Fibroblast of the aortic adventitia (primary cell): ENCODE measurements around the gene NPHP4. TPM values are rescaled to one million over a fixed set of nuclear protein-coding genes. Genes with fewer than 3 reads are reported as not detected.
"Not testable (repeated sequence)": the region's sequence is repeated elsewhere in the genome, so short reads cannot be mapped to it uniquely, and the experiment has no call there.

Experiments
- DNase-seq: peaks from one replicate; pipeline ENCODE4 v3.0.0-alpha.2; 2010; ENCODE audit warnings: low read depth
- H3K4me3 ChIP-seq: 2 replicates; pipeline ENCODE4 v1.5.1; 2011; ENCODE audit warnings: low read depth, mild to moderate bottlenecking, control low read depth, low read length, moderate library complexity
- total RNA-seq: library from RNA; depleted of rRNA; stranded (reverse); fragments of >200 nt; gene quantifications from 2 replicates; pipeline ENCODE4 v1.2.3, GENCODE V29; 2012; ENCODE audit warnings: low replicate concordance
- TF ChIP-seq, protein P1 (sequence below): IDR thresholded peaks from 2 replicates; pipeline ENCODE4 v1.5.1; 2011; ENCODE audit warnings: mild to moderate bottlenecking, low read length, control low read depth, inconsistent platforms; ENCODE audit not compliant: insufficient read depth

Gene NPHP4
- total RNA-seq, 1 donor = 6.9 TPM

DNA sequence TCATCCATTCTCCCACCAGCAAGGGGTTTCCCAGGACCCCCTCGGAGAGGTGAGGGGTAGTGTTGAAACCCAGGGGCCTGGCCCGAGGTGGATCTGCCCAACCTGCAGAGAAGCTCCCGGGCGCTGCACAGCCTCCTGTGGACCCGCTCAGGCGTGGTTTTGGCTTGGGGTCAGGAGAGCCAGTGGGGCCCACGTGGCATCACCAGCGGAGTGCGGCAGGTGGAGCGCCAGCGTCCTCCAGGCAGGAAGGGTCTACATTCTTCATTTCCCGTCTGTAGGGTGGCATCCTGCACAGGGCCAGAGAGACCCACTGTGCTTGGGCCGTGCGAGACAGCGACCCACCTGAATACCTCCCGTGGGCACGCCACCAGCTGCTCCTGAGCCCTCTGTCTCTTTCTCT is 135.2 kb downstream of the NPHP4 start:
- DNase-seq = no peak
- H3K4me3 ChIP-seq = no peak overlapping the region
- TF ChIP-seq, protein P1, sequence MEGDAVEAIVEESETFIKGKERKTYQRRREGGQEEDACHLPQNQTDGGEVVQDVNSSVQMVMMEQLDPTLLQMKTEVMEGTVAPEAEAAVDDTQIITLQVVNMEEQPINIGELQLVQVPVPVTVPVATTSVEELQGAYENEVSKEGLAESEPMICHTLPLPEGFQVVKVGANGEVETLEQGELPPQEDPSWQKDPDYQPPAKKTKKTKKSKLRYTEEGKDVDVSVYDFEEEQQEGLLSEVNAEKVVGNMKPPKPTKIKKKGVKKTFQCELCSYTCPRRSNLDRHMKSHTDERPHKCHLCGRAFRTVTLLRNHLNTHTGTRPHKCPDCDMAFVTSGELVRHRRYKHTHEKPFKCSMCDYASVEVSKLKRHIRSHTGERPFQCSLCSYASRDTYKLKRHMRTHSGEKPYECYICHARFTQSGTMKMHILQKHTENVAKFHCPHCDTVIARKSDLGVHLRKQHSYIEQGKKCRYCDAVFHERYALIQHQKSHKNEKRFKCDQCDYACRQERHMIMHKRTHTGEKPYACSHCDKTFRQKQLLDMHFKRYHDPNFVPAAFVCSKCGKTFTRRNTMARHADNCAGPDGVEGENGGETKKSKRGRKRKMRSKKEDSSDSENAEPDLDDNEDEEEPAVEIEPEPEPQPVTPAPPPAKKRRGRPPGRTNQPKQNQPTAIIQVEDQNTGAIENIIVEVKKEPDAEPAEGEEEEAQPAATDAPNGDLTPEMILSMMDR = no peak

DNA sequence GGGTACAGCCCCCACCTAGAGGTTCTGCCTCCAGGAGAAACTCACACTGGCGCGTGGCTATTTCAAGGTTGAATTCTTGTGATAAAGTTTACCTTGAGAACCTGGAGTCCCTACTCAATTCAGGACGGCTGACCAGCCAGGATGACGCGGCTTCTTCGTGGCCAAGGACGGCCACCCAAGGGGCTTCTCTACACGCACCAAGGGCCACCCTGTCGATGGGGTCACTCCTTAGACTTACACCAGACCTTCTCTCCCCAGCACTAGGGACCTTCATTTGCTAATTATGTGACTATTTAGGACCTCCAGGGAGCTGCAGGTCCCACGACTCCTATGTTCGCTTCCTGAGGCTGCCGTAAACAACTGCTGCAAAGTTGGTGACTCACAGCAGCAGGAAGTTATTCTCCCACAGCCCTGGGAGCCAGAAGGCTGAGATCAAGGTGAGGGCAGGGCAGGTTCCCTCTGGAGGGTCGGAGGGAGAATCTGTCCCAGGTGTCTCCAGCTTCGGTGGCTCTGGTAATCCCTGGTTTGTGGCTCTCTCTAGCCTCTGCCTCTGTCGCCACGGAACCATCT is 135.9 kb downstream of the NPHP4 start:
- DNase-seq = no peak
- TF ChIP-seq, protein P1 = no peak
- H3K4me3 ChIP-seq = no peak overlapping the region

DNA sequence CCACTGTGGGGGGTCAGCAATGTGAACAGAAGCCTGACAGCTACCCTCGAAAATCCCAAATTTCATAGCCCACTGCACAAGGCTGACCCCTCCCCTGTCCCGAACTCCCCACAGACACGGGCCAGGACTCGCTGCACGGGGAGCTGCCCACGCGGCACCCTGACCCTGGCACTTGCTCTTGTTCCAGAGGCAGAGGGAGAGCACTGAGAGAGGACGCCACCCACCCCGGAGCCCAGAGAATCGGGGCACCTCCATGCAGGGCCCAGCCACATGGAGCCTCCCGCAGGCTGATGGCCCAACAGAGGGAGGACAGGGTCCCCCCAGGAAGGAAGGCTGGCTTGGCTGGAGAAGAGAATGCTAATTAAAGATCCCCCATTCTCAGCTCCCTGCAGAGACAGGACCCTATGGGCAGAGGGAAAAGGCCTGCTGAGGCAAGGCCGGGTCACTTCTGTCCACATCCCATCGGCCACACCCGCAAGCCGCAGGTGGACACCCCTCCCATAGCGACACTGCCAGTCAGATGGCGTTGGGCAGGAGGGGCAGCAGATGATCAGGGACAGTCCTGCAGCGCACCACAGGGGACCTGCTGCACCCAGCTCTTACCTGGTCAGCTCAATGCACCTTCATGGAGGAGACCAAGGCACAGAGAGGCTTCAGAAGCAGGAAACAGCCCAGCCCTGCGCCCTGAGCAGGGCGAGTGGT is 136.9 kb downstream of the NPHP4 start:
- TF ChIP-seq, protein P1 = no peak
- no peak overlapping the region for H3K4me3 ChIP-seq
- DNase-seq = no peak

DNA sequence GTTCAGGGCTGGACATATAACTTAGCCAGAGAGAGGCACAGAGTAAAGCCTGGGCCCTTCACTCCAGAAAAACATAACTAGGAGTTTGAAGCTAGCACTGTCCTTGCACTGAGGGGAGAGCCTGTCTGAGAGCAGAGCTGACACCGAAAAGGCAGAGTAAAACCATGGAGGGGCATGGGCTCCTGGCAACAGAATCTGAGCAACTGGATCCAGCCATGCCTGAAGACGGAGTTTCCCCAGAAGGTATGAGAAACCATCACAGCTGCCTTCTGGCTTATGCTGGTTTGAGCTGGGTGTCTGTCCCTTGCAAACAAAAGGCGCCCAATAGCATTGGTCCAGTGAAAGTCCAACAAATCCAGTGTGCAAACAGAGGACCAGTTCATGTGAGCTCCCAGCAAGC is 137.5 kb downstream of the NPHP4 start:
- no peak overlapping the region for H3K4me3 ChIP-seq
- TF ChIP-seq, protein P1 = no peak
- no peak for DNase-seq

DNA sequence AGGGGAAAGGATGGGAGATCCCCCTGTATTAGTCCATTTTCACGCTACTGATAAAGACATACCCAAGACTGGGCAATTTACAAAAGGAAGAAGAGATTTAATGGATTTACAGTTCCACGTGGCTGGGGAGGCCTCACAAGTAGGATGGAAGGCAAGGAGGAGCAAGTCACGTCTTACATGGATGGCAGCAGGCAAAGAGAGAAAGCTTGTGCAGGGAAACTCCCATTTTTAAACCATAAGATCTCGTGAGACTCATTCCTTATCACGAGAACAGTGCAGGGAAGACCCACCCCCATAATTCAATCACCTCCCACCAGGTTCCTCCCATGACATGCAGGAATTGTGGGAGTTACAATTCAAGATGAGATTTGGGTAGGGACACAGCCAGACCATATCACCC is 138.4 kb downstream of the NPHP4 start:
- not testable (repeated sequence) for H3K4me3 ChIP-seq, DNase-seq

DNA sequence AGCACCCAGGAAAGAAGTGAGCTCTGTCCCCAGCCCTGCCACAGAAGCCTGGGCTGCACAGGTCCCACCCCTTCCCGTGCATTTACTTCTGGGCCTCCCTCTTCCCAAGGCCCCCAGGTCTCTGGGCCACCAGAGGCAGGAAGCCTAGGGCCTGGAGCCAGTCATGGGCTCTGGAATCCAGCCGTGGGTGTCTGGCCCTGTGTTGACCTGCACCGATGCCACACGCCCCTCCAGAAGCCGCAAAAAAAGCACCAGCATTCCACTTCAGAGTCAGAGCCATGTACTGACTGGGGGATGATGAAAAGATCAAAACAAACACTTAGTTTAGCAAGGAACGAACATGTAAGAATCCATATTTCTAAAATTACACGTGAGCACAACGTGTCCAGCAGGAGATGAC is 141.7 kb downstream of the NPHP4 start:
- peak; percentile 2 for DNase-seq
- TF ChIP-seq, protein P1 = no peak
- H3K4me3 ChIP-seq = no peak overlapping the region

DNA sequence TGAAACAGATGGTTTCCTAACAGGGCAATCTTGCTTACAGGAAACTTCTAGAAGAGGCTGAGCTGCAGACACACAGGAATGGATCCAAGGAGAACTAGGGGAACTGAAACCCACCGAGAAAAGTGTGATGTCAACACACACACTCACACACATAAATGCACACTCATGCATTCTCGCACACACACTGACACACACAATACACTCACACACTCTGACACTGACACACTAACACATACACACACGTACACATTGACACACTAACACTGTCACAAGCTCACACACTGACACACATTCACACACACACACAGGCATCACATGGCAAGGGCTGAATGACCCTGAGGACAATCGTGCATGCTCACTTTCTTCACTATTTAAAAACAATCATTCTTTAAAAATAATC is 142.7 kb downstream of the NPHP4 start:
- TF ChIP-seq, protein P1 = no peak
- H3K4me3 ChIP-seq = no peak overlapping the region
- no peak for DNase-seq
